ENCODE results near the gene CPXM2.

- TF ChIP-seq CTCF (IDR thresholded peaks at IDR 0.05): no peak
- TF ChIP-seq MEF2A (IDR thresholded peaks at IDR 0.05; ENCODE audit: borderline replicate concordance, low read depth): no peak
- TF ChIP-seq CHD2 (IDR thresholded peaks at IDR 0.05; ENCODE audit: low read length, partially characterized antibody): no peak
- TF ChIP-seq EZH2phosphoT487 (IDR thresholded peaks at IDR 0.05; ENCODE audit: borderline replicate concordance, low read depth): no peak
- no peak for TF ChIP-seq MXI1 (IDR thresholded peaks at IDR 0.05; ENCODE audit: low read depth, low read length)
- TF ChIP-seq TCF12 (IDR thresholded peaks at IDR 0.05): no peak
- TF ChIP-seq RFX5 (IDR thresholded peaks at IDR 0.05; ENCODE audit: low read length): no peak
Observed at GRCh38 chr10:123809632-123810031, 82.0 kb downstream of the CPXM2 start.

Data from SK-N-SH (cell line).